GM19240 (cell line): ENCODE data around the gene ZNF281.
"Not testable (repeated sequence)": the region's sequence is repeated elsewhere in the genome, so short reads cannot be mapped to it uniquely, and the experiment has no call there.

Experiments
- DNase-seq: peaks from one replicate; pipeline ENCODE4 v3.0.0; 2011; ENCODE audit warnings: low spot score; ENCODE audit not compliant: insufficient read length

Gene ZNF281

GRCh38 chr1:200364831-200365230, 45.0 kb downstream of the ZNF281 start:
- DNase-seq: no peak

- DNase-seq: no peak
Measured at GRCh38 chr1:200364091-200364759, 45.6 kb downstream of the ZNF281 start.

- no peak for DNase-seq
Measured at GRCh38 chr1:200363264-200363933, 46.4 kb downstream of the ZNF281 start.

- DNase-seq: no peak
Measured at GRCh38 chr1:200362421-200362820, 47.4 kb downstream of the ZNF281 start.

- DNase-seq: no peak
Measured at GRCh38 chr1:200359610-200360163, 50.1 kb downstream of the ZNF281 start.

- not testable (repeated sequence) for DNase-seq
Measured at GRCh38 chr1:200357925-200358324, 51.9 kb downstream of the ZNF281 start.

GRCh38 chr1:200355801-200356200, 54.0 kb downstream of the ZNF281 start:
- DNase-seq: no peak
